ENCODE results near the gene RHBDL1. TPM values are rescaled to one million over a fixed set of nuclear protein-coding genes. Genes with fewer than 3 reads are reported as not detected.
A peak's percentile ranks its signal among the peaks of the same experiment; 100 is the strongest.

RHBDL1 gene
- total RNA-seq, 1 experiment from 2014 or later: 12.7 TPM

GRCh38 chr16:721765-722540, 46.5 kb downstream of the RHBDL1 start:
- H4K20me1 ChIP-seq (ENCODE audit: insufficient read depth): no peaks in the 10 kb centered on the region
- intact Hi-C loops (cut with micrococcal nuclease): no loop called here
- BruUV-seq (replicated peaks): TSS peak; percentile 30
- no peaks in the 10 kb centered on the region for H3K9me2 ChIP-seq (ENCODE audit: insufficient read depth)
- ChIA-PET RAD21 (ENCODE audit: low non-redundant PET in 1 of 2, low total read pairs in 2 of 2, uncharacterized antibody in 2 of 2, unreplicated experiment in 2 of 2) (no interaction called here), CTCF (interaction anchor here (0.5 to 2.6 kb wide), 5 partner anchors 10 to 340 kb away, joined by 3 to 11 read pairs (median 10); partner anchors contain the start of gene MSLN), POLR2A (interaction anchor here (0.6 to 1.4 kb wide), 5 partner anchors 9 to 367 kb away, joined by 3 to 7 read pairs (median 5); partner anchors contain the start of genes CIAO3 and MSLN)
- peak overlapping the region; percentile 98 for H3K9ac ChIP-seq (ENCODE audit: low read length)
- ATAC-seq (no peak), DNase-seq (ENCODE audit: low read depth, low spot score) (no peak)
- TF ChIP-seq ZNF274 (IDR thresholded peaks at IDR 0.05; ENCODE audit: low read depth, low read length) (no peak), ELF1 (IDR thresholded peaks at IDR 0.05; ENCODE audit: borderline replicate concordance, low read depth) (no peak), TCF7L2 (IDR thresholded peaks at IDR 0.05; ENCODE audit: borderline replicate concordance, extremely low read depth, insufficient read depth, insufficient read length) (no peak), EZH2 (IDR thresholded peaks at IDR 0.05) (no peak), YY1 (IDR thresholded peaks at IDR 0.05; ENCODE audit: extremely low read depth, insufficient replicate concordance, low read depth, low read length) (no peak), JUND (IDR thresholded peaks at IDR 0.05) (no peak), CEBPB (IDR thresholded peaks at IDR 0.05; ENCODE audit: low read depth) (no peak), RAD21 (IDR thresholded peaks at IDR 0.05; ENCODE audit: low read depth) (no peak), FOSL1 (IDR thresholded peaks at IDR 0.05; ENCODE audit: low read depth) (no peak), SRF (IDR thresholded peaks at IDR 0.05; ENCODE audit: low read depth) (no peak), SP1 (IDR thresholded peaks at IDR 0.05; ENCODE audit: low read depth) (no peak), POLR2A (IDR thresholded peaks at IDR 0.05; ENCODE audit: borderline replicate concordance, extremely low read depth, insufficient read depth, insufficient read length) (no peak), ZBTB33 (IDR thresholded peaks at IDR 0.05; ENCODE audit: extremely low read depth, insufficient replicate concordance, low read length) (no peak), CBX3 (IDR thresholded peaks at IDR 0.05; ENCODE audit: low read depth) (no peak)
- TF ChIP-seq, protein P1, sequence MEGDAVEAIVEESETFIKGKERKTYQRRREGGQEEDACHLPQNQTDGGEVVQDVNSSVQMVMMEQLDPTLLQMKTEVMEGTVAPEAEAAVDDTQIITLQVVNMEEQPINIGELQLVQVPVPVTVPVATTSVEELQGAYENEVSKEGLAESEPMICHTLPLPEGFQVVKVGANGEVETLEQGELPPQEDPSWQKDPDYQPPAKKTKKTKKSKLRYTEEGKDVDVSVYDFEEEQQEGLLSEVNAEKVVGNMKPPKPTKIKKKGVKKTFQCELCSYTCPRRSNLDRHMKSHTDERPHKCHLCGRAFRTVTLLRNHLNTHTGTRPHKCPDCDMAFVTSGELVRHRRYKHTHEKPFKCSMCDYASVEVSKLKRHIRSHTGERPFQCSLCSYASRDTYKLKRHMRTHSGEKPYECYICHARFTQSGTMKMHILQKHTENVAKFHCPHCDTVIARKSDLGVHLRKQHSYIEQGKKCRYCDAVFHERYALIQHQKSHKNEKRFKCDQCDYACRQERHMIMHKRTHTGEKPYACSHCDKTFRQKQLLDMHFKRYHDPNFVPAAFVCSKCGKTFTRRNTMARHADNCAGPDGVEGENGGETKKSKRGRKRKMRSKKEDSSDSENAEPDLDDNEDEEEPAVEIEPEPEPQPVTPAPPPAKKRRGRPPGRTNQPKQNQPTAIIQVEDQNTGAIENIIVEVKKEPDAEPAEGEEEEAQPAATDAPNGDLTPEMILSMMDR (IDR thresholded peaks at IDR 0.05 in 2 of 3, conservative IDR thresholded peaks at IDR 0.05 in 1 of 3; ENCODE audit: borderline replicate concordance in 1 of 3, insufficient read depth in 1 of 3, low read depth in 2 of 3, low read length in 2 of 3): no peak
- peaks cover 13% of the 10 kb centered on the region; the same call in 1 of the 2 replicates for H3K79me2 ChIP-seq (ENCODE audit: insufficient read depth, low read length)
- H3K36me3 ChIP-seq (ENCODE audit: control insufficient read depth in 1 of 2, insufficient read depth in 2 of 2, low read length in 2 of 2): no peaks in the 10 kb centered on the region
- H3K4me3 ChIP-seq (replicated peaks in 1 of 2; ENCODE audit: low read depth in 1 of 2, low read length in 2 of 2): peak overlapping the region; percentile 36 to 87
- H3K4me2 ChIP-seq (ENCODE audit: low read length): peak overlapping the region; percentile 80
- peak overlapping the region; percentile 100 for H3K27ac ChIP-seq (ENCODE audit: low read depth, low read length)
- H3K27me3 ChIP-seq (ENCODE audit: insufficient read depth, low read length): no peaks in the 10 kb centered on the region
- peaks cover 27 to 66% of the 10 kb centered on the region in 2 experiments for H3K4me1 ChIP-seq (ENCODE audit: control insufficient read depth in 1 of 2, insufficient read depth in 2 of 2, low read length in 2 of 2)
- H3K9me3 ChIP-seq (ENCODE audit: control insufficient read depth in 1 of 2, insufficient read depth in 1 of 2, low read depth in 1 of 2, low read length in 2 of 2): no peaks in the 10 kb centered on the region
- no peak overlapping the region for H2AFZ ChIP-seq (ENCODE audit: low read depth, low read length, poor library complexity, severe bottlenecking)

All from HCT116 (cell line).